ENCODE data around the gene ERAP2. TPM values are rescaled to one million over a fixed set of nuclear protein-coding genes. Genes with fewer than 3 reads are reported as not detected.

The ERAP2 gene
- total and polyA plus RNA-seq, 10 of the 15 experiments (the other 5 are each of a cell fraction or from before 2014, with no cell fraction given), result 4.0 to 28.7 (median 11.7) TPM

- TF ChIP-seq NFYB (IDR thresholded peaks at IDR 0.05; ENCODE audit: insufficient read depth, low read depth, low read length) (no peak), RELB (IDR thresholded peaks at IDR 0.05; ENCODE audit: low read depth) (no peak)
These were observed 31.8 kb upstream of the ERAP2 start (continued) for GRCh38 chr5:96844481-96844990.

DNA sequence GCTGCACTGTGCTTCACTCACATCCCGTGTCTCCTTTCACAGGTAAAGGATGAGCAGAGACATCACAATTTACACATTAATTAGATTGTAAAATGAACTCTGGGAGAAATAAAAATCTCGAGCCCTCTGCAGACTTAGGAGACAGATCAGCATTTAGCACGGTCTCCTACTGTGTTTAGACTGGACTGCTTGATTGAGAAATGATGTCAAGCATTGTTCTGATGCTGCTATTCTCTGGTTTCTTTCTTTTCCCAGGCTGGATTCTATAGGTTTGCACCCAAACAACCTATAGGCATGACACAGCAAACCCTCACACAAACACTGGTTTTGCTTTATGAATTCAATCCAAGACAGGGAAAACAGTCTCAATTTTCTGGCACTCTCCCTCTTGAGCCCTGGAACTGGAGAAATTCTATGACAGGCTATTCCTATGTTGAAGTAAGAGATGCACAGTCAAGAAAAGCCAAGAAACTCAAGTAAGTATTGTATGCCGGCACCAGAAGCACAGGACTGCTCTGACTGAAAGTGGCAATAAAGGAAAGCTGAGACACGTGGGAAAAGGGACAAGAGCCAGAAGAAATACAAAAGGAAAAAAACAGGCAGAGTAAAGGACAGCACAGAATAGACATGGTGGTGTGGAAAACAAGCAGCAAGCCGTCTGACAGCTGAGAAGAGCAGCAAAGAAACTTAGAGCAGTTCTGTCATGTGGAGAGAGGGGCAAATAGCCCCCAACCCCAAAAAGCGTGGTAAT, 24.8 kb upstream of the ERAP2 start:
- no peak overlapping the region for H3K4me3 ChIP-seq
- no peaks in the 10 kb centered on the region for H3K79me2 ChIP-seq (ENCODE audit: control insufficient read depth, insufficient read depth, low read length)
- ChIA-PET POLR2A (no interaction called here), RAD21 (ENCODE audit: unreplicated experiment) (no interaction called here), CTCF (no interaction called here), SMC1A (ENCODE audit: uncharacterized antibody, unreplicated experiment) (interaction anchor here (1.1 kb wide), 1 partner anchor 283 kb away, joined by 3 read pairs; no protein-coding TSS in a partner anchor)
- no peak overlapping the region for H3K9ac ChIP-seq (ENCODE audit: control insufficient read depth, insufficient read depth, low read length)
- H3K9me3 ChIP-seq (replicated peaks; ENCODE audit: control insufficient read depth, insufficient read depth, low read length), result no peaks in the 10 kb centered on the region
- no peak for ATAC-seq
- intact Hi-C loops (cut with micrococcal nuclease; ENCODE audit: unreplicated experiment) (no loop called here), in situ Hi-C loops (cut with MboI) (no loop called here)
- no peak for DNase-seq (ENCODE audit: low read depth, low spot score)
- no peak overlapping the region for H3K27ac ChIP-seq (ENCODE audit: control insufficient read depth, insufficient read depth)
- TF ChIP-seq GATAD2B (conservative IDR thresholded peaks at IDR 0.05; ENCODE audit: low read depth), result no peak
- no peaks in the 10 kb centered on the region for H3K27me3 ChIP-seq (replicated peaks in 1 of 2; ENCODE audit: control insufficient read depth in 2 of 2, insufficient read depth in 2 of 2, low read length in 1 of 2)
- no peak overlapping the region for H3K4me2 ChIP-seq (ENCODE audit: control insufficient read depth, insufficient read depth)
- FAIRE-seq, result no peak
- WGBS (ENCODE audit: insufficient coverage, insufficient replicate concordance, low lambda C conversion rate, missing lambda C conversion rate), result 48% methylated on average over 7 of the region's 7 CpGs
- no peaks in the 10 kb centered on the region for H4K20me1 ChIP-seq (ENCODE audit: control insufficient read depth, insufficient read depth)
- no peak overlapping the region for H2AFZ ChIP-seq (ENCODE audit: control insufficient read depth, low read depth, low read length)
- no peaks in the 10 kb centered on the region for H3K36me3 ChIP-seq (ENCODE audit: control insufficient read depth in 2 of 2, insufficient read depth in 2 of 2, low read length in 1 of 2)
- no TSS peak for BruUV-seq (replicated peaks)
- no peaks in the 10 kb centered on the region for H3K4me1 ChIP-seq (ENCODE audit: control insufficient read depth, insufficient read depth, low read length)

Measured in GM12878 (cell line).